ENCODE measurements around the gene OR4C6. TPM values are rescaled to one million over a fixed set of nuclear protein-coding genes. Genes with fewer than 3 reads are reported as not detected.

OR4C6 gene
- not detected in 2 replicates for polyA plus RNA-seq (2013)

DNA sequence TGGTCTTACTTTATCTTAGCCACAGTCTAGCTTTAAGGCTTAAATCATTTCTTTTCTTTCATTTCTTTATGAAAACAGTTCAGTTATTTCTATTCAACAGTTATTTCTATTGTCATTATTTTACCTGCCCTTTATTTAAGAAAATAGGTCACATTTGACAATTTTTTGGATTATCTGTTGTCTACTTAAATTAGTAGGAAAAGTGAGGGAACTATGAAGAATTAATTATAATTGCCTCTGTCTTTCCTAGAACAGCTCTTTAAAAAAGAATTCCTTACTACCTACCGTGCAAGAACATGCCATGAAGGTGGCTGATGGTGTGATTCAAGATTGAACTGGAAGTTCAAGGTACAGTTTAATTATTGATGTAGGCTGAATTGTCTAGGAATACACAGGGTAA lies at the start of gene OR4C6:
OR4C6 (plus strand) TSS at position 301 of the 400 bp plus-strand sequence. CDS start 2,966 bp downstream, outside the sequence.
- Histone ChIP-seq H2BK12ac (ENCODE audit: low read length) (no peak within 1 kb of the TSS), H3K23ac (ENCODE audit: low read length) (no peak within 1 kb of the TSS), H4K8ac (ENCODE audit: low read depth, low read length) (no peak within 1 kb of the TSS), H3K27ac (ENCODE audit: low read depth, low read length) (no peak within 1 kb of the TSS), H3K18ac (ENCODE audit: low read length) (no peak within 1 kb of the TSS), H3K27me3 (ENCODE audit: insufficient read depth, low read length) (no peaks in the 10 kb centered on the region), H2BK5ac (ENCODE audit: low read depth, low read length, poor library complexity) (no peak within 1 kb of the TSS), H3K4me3 (ENCODE audit: low read depth, low read length) (no peak within 1 kb of the TSS), H3K36me3 (ENCODE audit: control insufficient read depth in 1 of 2, insufficient read depth in 2 of 2, low read length in 2 of 2) (no peaks in the 10 kb centered on the region), H4K12ac (ENCODE audit: low read depth, low read length) (no peak within 1 kb of the TSS), H2AK5ac (ENCODE audit: low read length) (no peak within 1 kb of the TSS), H2AFZ (ENCODE audit: insufficient read depth, low read length, poor library complexity) (no peak within 1 kb of the TSS), H3K4me1 (ENCODE audit: control insufficient read depth in 1 of 2, insufficient read depth in 2 of 2, low read length in 2 of 2) (no peaks in the 10 kb centered on the region), H3K79me1 (ENCODE audit: low read length) (no peaks in the 10 kb centered on the region), H3K14ac (ENCODE audit: low read length) (no peak within 1 kb of the TSS), H3K9me3 (ENCODE audit: insufficient read depth, low read depth, low read length) (peaks cover 10% of the 10 kb centered on the region), H3K4me2 (ENCODE audit: low read length) (no peak within 1 kb of the TSS), H3K79me2 (ENCODE audit: control insufficient read depth, insufficient read depth, low read length, poor library complexity) (no peaks in the 10 kb centered on the region), H3K4ac (ENCODE audit: low read depth, low read length) (no peak within 1 kb of the TSS), H4K91ac (ENCODE audit: low read depth, low read length) (no peak within 1 kb of the TSS), H3K9ac (ENCODE audit: low read length) (no peak within 1 kb of the TSS), H2BK120ac (ENCODE audit: insufficient read depth, low read length, poor library complexity) (no peak within 1 kb of the TSS)
- WGBS (ENCODE audit: extremely low coverage, insufficient coverage, insufficient read length) = no CpG with 5 or more reads among the region's 1 CpG
- no peak for DNase-seq

DNA sequence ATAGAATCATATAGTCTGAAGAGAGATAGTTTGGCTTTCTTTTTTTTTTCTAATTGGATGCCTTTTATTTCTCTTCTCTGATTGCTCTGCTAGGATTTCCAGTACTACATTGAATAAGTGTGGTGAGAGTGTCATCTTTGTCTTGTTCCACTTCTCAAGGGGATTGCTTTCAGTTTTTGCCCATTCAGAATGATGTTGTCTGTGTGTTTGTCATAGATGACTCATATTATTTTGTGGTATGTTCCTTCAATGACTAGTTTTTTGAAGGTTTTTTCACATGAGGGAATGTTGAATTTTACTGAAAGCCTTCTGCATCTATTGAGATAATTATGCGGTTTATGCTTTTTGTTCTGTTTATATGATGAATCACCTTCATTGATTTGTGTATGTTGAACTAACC lies 37.5 kb upstream of the OR4C6 start:
- no peak overlapping the region for H3K18ac ChIP-seq (ENCODE audit: low read length)
- peaks cover 4% of the 10 kb centered on the region for H3K9me3 ChIP-seq (ENCODE audit: insufficient read depth, low read depth, low read length)
- no peak overlapping the region for H3K9ac ChIP-seq (ENCODE audit: low read length)
- H3K4me2 ChIP-seq (ENCODE audit: low read length) = no peak overlapping the region
- no peaks in the 10 kb centered on the region for H3K79me2 ChIP-seq (ENCODE audit: control insufficient read depth, insufficient read depth, low read length, poor library complexity)
- H3K79me1 ChIP-seq (ENCODE audit: low read length) = no peaks in the 10 kb centered on the region
- no peak overlapping the region for H4K12ac ChIP-seq (ENCODE audit: low read depth, low read length)
- no peak overlapping the region for H2BK120ac ChIP-seq (ENCODE audit: insufficient read depth, low read length, poor library complexity)
- no peak overlapping the region for H4K91ac ChIP-seq (ENCODE audit: low read depth, low read length)
- no peaks in the 10 kb centered on the region for H3K36me3 ChIP-seq (ENCODE audit: control insufficient read depth in 1 of 2, insufficient read depth in 2 of 2, low read length in 2 of 2)
- H2AK5ac ChIP-seq (ENCODE audit: low read length) = no peak overlapping the region
- no peak overlapping the region for H3K4ac ChIP-seq (ENCODE audit: low read depth, low read length)
- no peak overlapping the region for H4K8ac ChIP-seq (ENCODE audit: low read depth, low read length)
- H2BK12ac ChIP-seq (ENCODE audit: low read length) = no peak overlapping the region
- DNase-seq = no peak
- no peak overlapping the region for H2AFZ ChIP-seq (ENCODE audit: insufficient read depth, low read length, poor library complexity)
- no peaks in the 10 kb centered on the region for H3K4me1 ChIP-seq (ENCODE audit: control insufficient read depth in 1 of 2, insufficient read depth in 2 of 2, low read length in 2 of 2)
- H2BK5ac ChIP-seq (ENCODE audit: low read depth, low read length, poor library complexity) = no peak overlapping the region
- no CpG with 5 or more reads among the region's 1 CpG for WGBS (ENCODE audit: extremely low coverage, insufficient coverage, insufficient read length)
- H3K27me3 ChIP-seq (ENCODE audit: insufficient read depth, low read length) = no peaks in the 10 kb centered on the region
- H3K27ac ChIP-seq (ENCODE audit: low read depth, low read length) = no peak overlapping the region
- H3K14ac ChIP-seq (ENCODE audit: low read length) = no peak overlapping the region
- H3K23ac ChIP-seq (ENCODE audit: low read length) = no peak overlapping the region
- H3K4me3 ChIP-seq (ENCODE audit: low read depth, low read length) = no peak overlapping the region

DNA sequence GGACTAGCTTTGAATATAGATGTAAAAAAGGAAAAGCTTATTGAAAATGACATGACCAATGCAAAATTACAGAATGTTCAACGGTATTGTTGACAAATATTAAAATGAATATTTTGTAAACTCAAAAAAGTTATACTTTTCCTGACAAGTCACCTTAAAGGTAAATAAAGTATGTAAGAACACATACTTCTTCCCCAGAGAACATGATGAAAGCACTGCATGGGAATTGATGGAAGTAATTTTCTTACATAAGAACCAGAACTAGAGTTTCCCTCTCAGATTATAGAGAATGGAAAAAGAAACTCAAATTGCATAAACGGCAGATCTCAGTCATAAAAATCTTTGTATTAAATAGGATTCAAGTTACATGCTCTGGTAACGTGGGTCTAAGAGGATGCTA lies 27.2 kb upstream of the OR4C6 start, which contains the start of gene OR4P4:
OR4P4 (plus strand) TSS at position 301 of the 400 bp plus-strand sequence.
- H4K91ac ChIP-seq (ENCODE audit: low read depth, low read length) = no peak within 1 kb of the TSS
- no peak within 1 kb of the TSS for H3K14ac ChIP-seq (ENCODE audit: low read length)
- H3K18ac ChIP-seq (ENCODE audit: low read length) = no peak within 1 kb of the TSS
- no peak within 1 kb of the TSS for H3K4me2 ChIP-seq (ENCODE audit: low read length)
- no peaks in the 10 kb centered on the region for H3K4me1 ChIP-seq (ENCODE audit: control insufficient read depth in 1 of 2, insufficient read depth in 2 of 2, low read length in 2 of 2)
- H3K4ac ChIP-seq (ENCODE audit: low read depth, low read length) = no peak within 1 kb of the TSS
- no peaks in the 10 kb centered on the region for H3K9me3 ChIP-seq (ENCODE audit: insufficient read depth, low read depth, low read length)
- no peak within 1 kb of the TSS for H2BK5ac ChIP-seq (ENCODE audit: low read depth, low read length, poor library complexity)
- no peak within 1 kb of the TSS for H4K8ac ChIP-seq (ENCODE audit: low read depth, low read length)
- no peak for DNase-seq
- H2AK5ac ChIP-seq (ENCODE audit: low read length) = no peak within 1 kb of the TSS
- no peaks in the 10 kb centered on the region for H3K27me3 ChIP-seq (ENCODE audit: insufficient read depth, low read length)
- no peak within 1 kb of the TSS for H3K27ac ChIP-seq (ENCODE audit: low read depth, low read length)
- no CpG with 5 or more reads among the region's 3 CpGs for WGBS (ENCODE audit: extremely low coverage, insufficient coverage, insufficient read length)
- H3K23ac ChIP-seq (ENCODE audit: low read length) = no peak within 1 kb of the TSS
- no peak within 1 kb of the TSS for H2AFZ ChIP-seq (ENCODE audit: insufficient read depth, low read length, poor library complexity)
- H3K4me3 ChIP-seq (ENCODE audit: low read depth, low read length) = no peak within 1 kb of the TSS
- H3K79me2 ChIP-seq (ENCODE audit: control insufficient read depth, insufficient read depth, low read length, poor library complexity) = no peaks in the 10 kb centered on the region
- no peaks in the 10 kb centered on the region for H3K79me1 ChIP-seq (ENCODE audit: low read length)
- no peak within 1 kb of the TSS for H4K12ac ChIP-seq (ENCODE audit: low read depth, low read length)
- no peak within 1 kb of the TSS for H3K9ac ChIP-seq (ENCODE audit: low read length)
- no peaks in the 10 kb centered on the region for H3K36me3 ChIP-seq (ENCODE audit: control insufficient read depth in 1 of 2, insufficient read depth in 2 of 2, low read length in 2 of 2)
- H2BK12ac ChIP-seq (ENCODE audit: low read length) = no peak within 1 kb of the TSS
- no peak within 1 kb of the TSS for H2BK120ac ChIP-seq (ENCODE audit: insufficient read depth, low read length, poor library complexity)

DNA sequence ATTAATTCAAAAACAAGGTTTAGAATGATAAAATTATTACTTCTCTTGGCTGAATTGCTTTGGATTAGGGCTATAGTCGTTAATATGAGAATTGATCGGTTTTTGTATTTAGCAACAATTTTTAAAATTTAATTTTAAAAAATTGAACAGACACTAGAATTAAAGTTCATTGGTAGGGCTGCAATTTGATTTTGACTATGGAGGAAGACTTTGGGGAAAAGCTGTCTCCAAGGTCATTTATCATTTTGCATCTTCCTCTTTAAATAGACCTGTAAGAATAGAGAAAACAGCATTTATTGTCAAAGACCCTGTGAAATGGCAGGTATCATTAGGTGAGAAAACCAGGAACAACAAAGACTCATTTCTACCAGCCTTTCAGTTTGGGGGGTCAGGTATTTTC lies 14.0 kb upstream of the OR4C6 start, which contains the start of gene OR4S2:
OR4S2 (plus strand) TSS at position 301 of the 400 bp plus-strand sequence. CDS start 2,577 bp downstream, outside the sequence.
- H3K18ac ChIP-seq (ENCODE audit: low read length) = no peak within 1 kb of the TSS
- no peak for DNase-seq
- H4K91ac ChIP-seq (ENCODE audit: low read depth, low read length) = no peak within 1 kb of the TSS
- H3K23ac ChIP-seq (ENCODE audit: low read length) = no peak within 1 kb of the TSS
- H3K27ac ChIP-seq (ENCODE audit: low read depth, low read length) = no peak within 1 kb of the TSS
- H2BK120ac ChIP-seq (ENCODE audit: insufficient read depth, low read length, poor library complexity) = no peak within 1 kb of the TSS
- H3K36me3 ChIP-seq (ENCODE audit: control insufficient read depth in 1 of 2, insufficient read depth in 2 of 2, low read length in 2 of 2) = no peaks in the 10 kb centered on the region
- no peak within 1 kb of the TSS for H3K4me3 ChIP-seq (ENCODE audit: low read depth, low read length)
- no peaks in the 10 kb centered on the region for H3K79me1 ChIP-seq (ENCODE audit: low read length)
- H2AK5ac ChIP-seq (ENCODE audit: low read length) = no peak within 1 kb of the TSS
- H3K9ac ChIP-seq (ENCODE audit: low read length) = no peak within 1 kb of the TSS
- no peak within 1 kb of the TSS for H3K4ac ChIP-seq (ENCODE audit: low read depth, low read length)
- no CpG with 5 or more reads among the region's 2 CpGs for WGBS (ENCODE audit: extremely low coverage, insufficient coverage, insufficient read length)
- H2AFZ ChIP-seq (ENCODE audit: insufficient read depth, low read length, poor library complexity) = no peak within 1 kb of the TSS
- no peak within 1 kb of the TSS for H4K12ac ChIP-seq (ENCODE audit: low read depth, low read length)
- no peak within 1 kb of the TSS for H2BK5ac ChIP-seq (ENCODE audit: low read depth, low read length, poor library complexity)
- H3K4me1 ChIP-seq (ENCODE audit: control insufficient read depth in 1 of 2, insufficient read depth in 2 of 2, low read length in 2 of 2) = no peaks in the 10 kb centered on the region
- H3K79me2 ChIP-seq (ENCODE audit: control insufficient read depth, insufficient read depth, low read length, poor library complexity) = no peaks in the 10 kb centered on the region
- no peak within 1 kb of the TSS for H3K4me2 ChIP-seq (ENCODE audit: low read length)
- no peak within 1 kb of the TSS for H4K8ac ChIP-seq (ENCODE audit: low read depth, low read length)
- H2BK12ac ChIP-seq (ENCODE audit: low read length) = no peak within 1 kb of the TSS
- no peak within 1 kb of the TSS for H3K14ac ChIP-seq (ENCODE audit: low read length)
- H3K27me3 ChIP-seq (ENCODE audit: insufficient read depth, low read length) = no peaks in the 10 kb centered on the region
- H3K9me3 ChIP-seq (ENCODE audit: insufficient read depth, low read depth, low read length) = no peaks in the 10 kb centered on the region

All from trophoblast cell (in vitro differentiated cells and primary cell).